ENCODE measurements around the gene MKRN3.
"Not testable (repeated sequence)": the region's sequence is repeated elsewhere in the genome, so short reads cannot be mapped to it uniquely, and the experiment has no call there.

Gene MKRN3

GRCh38 chr15:23594252-23594770, 28.8 kb downstream of the MKRN3 start:
- DNase-seq: no peak

DNA sequence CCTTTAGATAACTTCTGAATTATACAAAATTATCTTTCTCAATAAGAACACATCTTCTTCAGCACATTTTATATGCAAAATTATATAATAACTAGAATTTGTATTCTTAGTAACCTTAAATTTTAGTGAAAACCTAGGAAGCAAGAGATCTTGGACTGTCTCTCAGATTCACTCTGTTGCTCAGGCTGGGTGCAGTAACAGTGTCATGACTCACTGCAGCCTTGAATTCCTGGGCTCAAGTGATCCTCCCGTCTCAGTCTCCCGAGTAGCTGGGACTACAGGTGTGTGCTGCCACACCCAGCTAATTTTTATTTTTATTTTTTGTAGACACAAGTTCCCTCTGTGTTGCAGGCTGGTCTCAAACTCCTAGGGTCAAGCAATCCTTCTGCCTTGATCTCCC, 29.9 kb downstream of the MKRN3 start:
- DNase-seq: no peak

GRCh38 chr15:23596736-23597135, 31.3 kb downstream of the MKRN3 start:
- DNase-seq: no peak

DNA sequence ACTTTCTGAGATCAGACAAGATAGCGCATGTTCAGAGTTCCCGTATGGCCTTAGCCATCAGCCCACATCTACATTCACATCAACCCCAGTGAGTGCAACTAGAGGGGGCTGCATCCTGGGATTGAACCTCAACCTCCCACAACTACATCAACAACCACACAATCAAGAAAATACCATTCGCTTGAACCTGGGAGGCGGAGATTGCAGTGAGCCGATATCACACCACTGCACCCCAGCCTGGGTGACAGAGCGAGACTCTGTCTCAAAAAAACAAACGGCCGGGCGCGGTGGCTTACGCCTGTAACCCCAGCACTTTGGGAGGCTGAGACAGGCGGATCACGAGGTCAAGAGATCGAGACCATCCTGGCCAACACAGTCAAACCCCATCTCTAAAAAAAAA, 31.8 kb downstream of the MKRN3 start:
- DNase-seq: not testable (repeated sequence)

DNA sequence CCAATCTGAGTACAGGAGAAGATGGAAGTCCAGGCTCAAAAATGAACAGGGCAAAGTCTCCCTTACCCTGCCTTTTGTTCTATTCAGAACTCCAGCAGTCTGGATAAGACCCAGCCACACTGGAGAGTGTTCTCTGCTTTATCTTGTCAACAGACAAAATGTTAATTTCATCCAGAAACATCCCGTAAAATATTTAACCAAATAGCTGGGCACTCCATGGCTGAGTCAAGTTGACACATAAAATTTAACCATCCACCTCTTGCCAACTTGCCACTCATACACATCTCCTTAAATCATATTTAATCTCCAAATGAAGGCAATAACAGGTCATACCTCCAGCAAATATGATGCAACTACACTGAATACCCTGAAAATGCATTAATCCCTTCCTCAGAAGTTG, 33.6 kb downstream of the MKRN3 start:
- DNase-seq: no peak

- no peak for DNase-seq
These were observed 36.6 kb downstream of the MKRN3 start for GRCh38 chr15:23602124-23602523.

DNA sequence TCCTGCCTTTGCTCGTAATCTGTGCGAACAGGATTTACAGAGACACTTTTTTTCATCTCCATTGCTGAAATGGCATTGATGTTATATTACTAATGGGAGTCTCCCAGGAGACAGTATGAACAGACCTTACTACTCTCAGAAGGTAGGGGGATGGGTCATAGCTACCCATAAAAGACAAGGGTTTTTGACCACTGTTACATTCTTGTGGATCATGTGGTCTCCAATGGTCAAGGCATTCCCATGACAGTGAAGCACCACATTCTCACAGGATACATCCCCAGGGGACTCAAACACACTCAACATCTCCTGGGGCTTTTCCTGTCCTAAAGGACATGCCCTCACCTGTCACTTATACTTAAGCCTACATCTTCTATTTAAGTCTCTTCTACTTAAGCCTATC, 40.8 kb downstream of the MKRN3 start:
- no peak for DNase-seq

GRCh38 chr15:23616536-23616935, 51.1 kb downstream of the MKRN3 start:
- no peak for DNase-seq

All from GF-D8 (cell line).